Stimulated activated naive CD4-positive, alpha-beta T cell (primary cell): ENCODE results near the gene TM4SF4.

Experiments
- DNase-seq, 6 experiments: peaks; one replicate each; lab custom pipeline; 2025; lab: John Stamatoyannopoulos, UW

Gene TM4SF4

GRCh38 chr3:149486726-149487125 lies 12.2 kb downstream of the TM4SF4 start:
- DNase-seq = no peak

- DNase-seq = no peak
Measured at GRCh38 chr3:149487598-149488197, 13.2 kb downstream of the TM4SF4 start.

- no peak for DNase-seq
Measured at GRCh38 chr3:149489060-149489690, 14.7 kb downstream of the TM4SF4 start.

GRCh38 chr3:149490260-149490971 lies 15.9 kb downstream of the TM4SF4 start:
- DNase-seq = no peak

- no peak for DNase-seq
Measured at GRCh38 chr3:149493315-149494021, 19.0 kb downstream of the TM4SF4 start.

GRCh38 chr3:149494022-149494758 lies 19.7 kb downstream of the TM4SF4 start:
- no peak for DNase-seq

- DNase-seq = no peak
Measured at GRCh38 chr3:149494759-149495580, 20.5 kb downstream of the TM4SF4 start.

- DNase-seq = no peak
Measured at GRCh38 chr3:149495581-149496125, 21.2 kb downstream of the TM4SF4 start.

GRCh38 chr3:149496891-149497290 lies 22.4 kb downstream of the TM4SF4 start:
- no peak for DNase-seq

GRCh38 chr3:149497966-149498670 lies 23.6 kb downstream of the TM4SF4 start:
- no peak for DNase-seq

- no peak for DNase-seq
Measured at GRCh38 chr3:149501524-149501923, 27.0 kb downstream of the TM4SF4 start.

GRCh38 chr3:149502438-149502837 lies 27.9 kb downstream of the TM4SF4 start:
- DNase-seq = no peak

GRCh38 chr3:149506540-149506939 lies 32.0 kb downstream of the TM4SF4 start:
- DNase-seq = no peak

GRCh38 chr3:149506965-149507364 lies 32.5 kb downstream of the TM4SF4 start:
- DNase-seq = no peak

GRCh38 chr3:149507491-149508324 lies 33.2 kb downstream of the TM4SF4 start:
- DNase-seq = no peak

- no peak for DNase-seq
Measured at GRCh38 chr3:149509526-149509925, 35.0 kb downstream of the TM4SF4 start.

- DNase-seq = no peak
Measured at GRCh38 chr3:149510480-149510879, 36.0 kb downstream of the TM4SF4 start.

GRCh38 chr3:149511040-149511626 lies 36.6 kb downstream of the TM4SF4 start:
- DNase-seq = no peak
